H7 (cell line): ENCODE measurements around the gene RHOF. TPM values are rescaled to one million over a fixed set of nuclear protein-coding genes. Genes with fewer than 3 reads are reported as not detected.
A peak's percentile ranks its signal among the peaks of the same experiment; 100 is the strongest.

Experiments
- DNase-seq: peaks from one replicate; pipeline ENCODE4 v3.0.0; 2012
- H3K27me3 ChIP-seq: 2 replicates; pipeline ENCODE4 v1.6.0; 2011; ENCODE audit warnings: mild to moderate bottlenecking, low read length; ENCODE audit not compliant: control insufficient read depth, insufficient read depth
- H3K36me3 ChIP-seq: replicated peaks from 2 replicates; pipeline ENCODE4 v1.5.1; 2011; ENCODE audit warnings: low read length; ENCODE audit not compliant: control insufficient read depth, insufficient read depth
- H3K4me3 ChIP-seq: 2 replicates; pipeline ENCODE4 v1.5.1; 2011; ENCODE audit warnings: low read depth, mild to moderate bottlenecking, control low read depth, low read length, moderate library complexity; ENCODE audit not compliant: insufficient read depth
- total RNA-seq: library from RNA; depleted of rRNA; stranded (reverse); fragments of >200 nt; shearing (Covaris generic); gene quantifications from 2 replicates; pipeline ENCODE4 v1.2.3, GENCODE V29; 2014

The RHOF gene
- total RNA-seq, 1 experiment from 2014 or later: 23.8 TPM

- H3K27me3 ChIP-seq: no peaks in the 10 kb centered on the region
- peak; percentile 75 for DNase-seq
- H3K4me3 ChIP-seq: peak overlapping the region; percentile 61
- peaks cover 21% of the 10 kb centered on the region for H3K36me3 ChIP-seq
Observed at GRCh38 chr12:121812921-121813896, 19.7 kb upstream of the RHOF start.

GRCh38 chr12:121812320-121812871 is 18.9 kb upstream of the RHOF start:
- DNase-seq: peak; percentile 99
- peaks cover 18% of the 10 kb centered on the region for H3K36me3 ChIP-seq
- H3K4me3 ChIP-seq: peak overlapping the region; percentile 61
- no peaks in the 10 kb centered on the region for H3K27me3 ChIP-seq

GRCh38 chr12:121811434-121812319 is 18.2 kb upstream of the RHOF start:
- Histone ChIP-seq H3K27me3 (no peaks in the 10 kb centered on the region), H3K36me3 (peaks cover 15% of the 10 kb centered on the region), H3K4me3 (peak overlapping the region; percentile 61)
- peak; percentile 98 for DNase-seq

GRCh38 chr12:121810833-121811433 is 17.4 kb upstream of the RHOF start:
- peaks cover 13% of the 10 kb centered on the region for H3K36me3 ChIP-seq
- H3K27me3 ChIP-seq: no peaks in the 10 kb centered on the region
- no peak overlapping the region; the same call in 1 of the 2 replicates for H3K4me3 ChIP-seq
- no peak for DNase-seq

- DNase-seq: no peak
- no peaks in the 10 kb centered on the region for H3K27me3 ChIP-seq
- H3K4me3 ChIP-seq: no peak overlapping the region
- H3K36me3 ChIP-seq: peaks cover 13% of the 10 kb centered on the region
Observed at GRCh38 chr12:121810234-121810817, 16.8 kb upstream of the RHOF start.

- Histone ChIP-seq H3K36me3 (peaks cover 13% of the 10 kb centered on the region), H3K4me3 (no peak overlapping the region), H3K27me3 (no peaks in the 10 kb centered on the region)
- DNase-seq: no peak
Observed at GRCh38 chr12:121809712-121810116, 16.2 kb upstream of the RHOF start.

GRCh38 chr12:121808623-121809022 is 15.1 kb upstream of the RHOF start:
- Histone ChIP-seq H3K4me3 (no peak overlapping the region), H3K27me3 (no peaks in the 10 kb centered on the region)

GRCh38 chr12:121807642-121808347 is 14.3 kb upstream of the RHOF start:
- no peak overlapping the region for H3K4me3 ChIP-seq
- peaks cover 13% of the 10 kb centered on the region for H3K36me3 ChIP-seq
- DNase-seq: no peak
- H3K27me3 ChIP-seq: no peaks in the 10 kb centered on the region

More at GRCh38 chr12:121808623-121809022, 15.1 kb upstream of the RHOF start:
- DNase-seq: no peak
- peaks cover 13% of the 10 kb centered on the region for H3K36me3 ChIP-seq

GRCh38 chr12:121806546-121807423 is 13.3 kb upstream of the RHOF start:
- Histone ChIP-seq H3K4me3 (peak overlapping the region; percentile 14; the same call in 1 of the 2 replicates), H3K36me3 (peaks cover 13% of the 10 kb centered on the region), H3K27me3 (no peaks in the 10 kb centered on the region)
- DNase-seq: peak; percentile 53

- H3K36me3 ChIP-seq: peaks cover 13% of the 10 kb centered on the region
- H3K4me3 ChIP-seq: peak overlapping the region; percentile 79; the same call in 1 of the 2 replicates
- DNase-seq: no peak
- no peaks in the 10 kb centered on the region for H3K27me3 ChIP-seq
Observed at GRCh38 chr12:121806009-121806545, 12.6 kb upstream of the RHOF start.

GRCh38 chr12:121805171-121806008 is 11.9 kb upstream of the RHOF start:
- DNase-seq: peak; percentile 78

More at GRCh38 chr12:121805171-121806008, 11.9 kb upstream of the RHOF start:
- no peaks in the 10 kb centered on the region for H3K27me3 ChIP-seq
- H3K36me3 ChIP-seq: peaks cover 10% of the 10 kb centered on the region
- peak overlapping the region; percentile 79 for H3K4me3 ChIP-seq
